G401.6 (cell line): ENCODE results near the gene PRKAR2B.

ENCODE experiments used
- FAIRE-seq: peaks from 2 replicates; lab custom pipeline; 2012; peaks lifted over from hg19 to GRCh38; lab: Jason Lieb, UNC

PRKAR2B gene

GRCh38 chr7:107044347-107045194 lies at the start of gene PRKAR2B:
Gene PRKAR2B (plus strand): TSS chr7:107044705. CDS start chr7:107044908, 203 bp downstream.
- FAIRE-seq: no peak

GRCh38 chr7:106994833-106995232 lies 49.7 kb upstream of the PRKAR2B start:
- FAIRE-seq: no peak

- no peak for FAIRE-seq
Observed at GRCh38 chr7:106997487-106998271, 46.8 kb upstream of the PRKAR2B start.

- FAIRE-seq: no peak
Observed at GRCh38 chr7:106999023-106999422, 45.5 kb upstream of the PRKAR2B start.

- no peak for FAIRE-seq
Observed at GRCh38 chr7:107001490-107001889, 43.0 kb upstream of the PRKAR2B start.

- no peak for FAIRE-seq
Observed at GRCh38 chr7:107002126-107002525, 42.4 kb upstream of the PRKAR2B start.

GRCh38 chr7:107002529-107002998 lies 41.9 kb upstream of the PRKAR2B start:
- no peak for FAIRE-seq

GRCh38 chr7:107007007-107007891 lies 37.3 kb upstream of the PRKAR2B start:
- FAIRE-seq: no peak

GRCh38 chr7:107007892-107008287 lies 36.6 kb upstream of the PRKAR2B start:
- FAIRE-seq: no peak

- FAIRE-seq: no peak
Observed at GRCh38 chr7:107009846-107010203, 34.7 kb upstream of the PRKAR2B start.

GRCh38 chr7:107012691-107013090 lies 31.8 kb upstream of the PRKAR2B start:
- no peak for FAIRE-seq

GRCh38 chr7:107014387-107015023 lies 30.0 kb upstream of the PRKAR2B start:
- FAIRE-seq: no peak

GRCh38 chr7:107016312-107016711 lies 28.2 kb upstream of the PRKAR2B start:
- no peak for FAIRE-seq

- FAIRE-seq: no peak
Observed at GRCh38 chr7:107017965-107018719, 26.4 kb upstream of the PRKAR2B start.

GRCh38 chr7:107020400-107020799 lies 24.1 kb upstream of the PRKAR2B start:
- no peak for FAIRE-seq

- no peak for FAIRE-seq
Observed at GRCh38 chr7:107021600-107021999, 22.9 kb upstream of the PRKAR2B start.

GRCh38 chr7:107023522-107024151 lies 20.9 kb upstream of the PRKAR2B start:
- no peak for FAIRE-seq

GRCh38 chr7:107024906-107025305 lies 19.6 kb upstream of the PRKAR2B start:
- FAIRE-seq: no peak

GRCh38 chr7:107025449-107026103 lies 18.9 kb upstream of the PRKAR2B start:
- FAIRE-seq: no peak

- FAIRE-seq: no peak
Observed at GRCh38 chr7:107026166-107026565, 18.3 kb upstream of the PRKAR2B start.
